ENCODE results near the gene BID. TPM values are rescaled to one million over a fixed set of nuclear protein-coding genes. Genes with fewer than 3 reads are reported as not detected.

Gene BID
- total RNA-seq, 2 donors from 2014 or later: 18.1 to 21.0 TPM

DNA sequence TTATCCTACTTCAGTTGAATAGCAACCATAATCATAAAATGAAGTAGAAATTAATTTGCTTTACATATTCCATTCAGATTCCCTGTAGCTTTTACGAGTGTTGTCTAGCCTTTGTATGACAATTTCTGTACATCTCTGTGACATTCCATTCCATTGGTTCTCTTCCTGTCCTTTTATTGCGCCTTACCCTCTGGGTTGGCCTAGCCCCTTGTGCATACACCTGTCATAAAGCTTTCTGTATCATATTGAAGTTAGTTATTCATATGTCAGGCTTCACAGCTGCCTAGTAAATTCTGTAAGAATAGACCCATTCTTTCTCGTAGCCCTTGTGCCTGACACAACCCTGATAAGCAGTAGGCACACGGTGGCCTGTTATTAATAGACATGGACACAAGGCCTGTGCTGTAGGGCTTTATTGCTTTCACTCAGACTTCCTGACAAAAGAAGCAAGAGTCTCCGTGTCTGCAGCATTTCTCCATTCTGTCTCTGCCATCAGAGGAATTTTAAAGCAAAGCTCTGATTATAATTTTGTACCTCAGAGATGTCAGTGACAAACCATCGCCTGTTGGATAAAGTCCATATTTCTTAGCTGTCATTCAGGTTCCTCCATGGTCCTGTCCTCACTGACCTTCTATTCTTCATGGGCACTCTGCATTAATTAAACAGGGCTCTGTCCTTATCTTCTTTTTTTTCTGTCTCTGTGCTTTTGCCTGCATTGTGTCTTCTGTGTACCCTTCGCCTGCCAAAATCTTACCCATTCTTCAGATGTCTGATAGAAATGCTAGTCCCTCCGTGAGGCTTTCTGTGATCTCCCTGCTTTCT, 49.4 kb downstream of the BID start:
- Histone ChIP-seq H3K9me3 (no peaks in the 10 kb centered on the region), H3K4me1 (replicated peaks) (no peaks in the 10 kb centered on the region), H3K27ac (no peak overlapping the region), H3K27me3 (replicated peaks; ENCODE audit: insufficient read depth) (no peaks in the 10 kb centered on the region), H3K36me3 (peaks cover 0 to 6% of the 10 kb centered on the region in 2 donors), H3K4me3 (no peak overlapping the region)
- intact Hi-C loops (cut with DNase I): no loop called here
- WGBS: 58% methylated on average over 8 of the region's 8 CpGs
- no peak for DNase-seq (ENCODE audit: low spot score)
- TF ChIP-seq POLR2AphosphoS5 (IDR thresholded peaks at IDR 0.05) (no peak), POLR2A (IDR thresholded peaks at IDR 0.05) (no peak)

DNA sequence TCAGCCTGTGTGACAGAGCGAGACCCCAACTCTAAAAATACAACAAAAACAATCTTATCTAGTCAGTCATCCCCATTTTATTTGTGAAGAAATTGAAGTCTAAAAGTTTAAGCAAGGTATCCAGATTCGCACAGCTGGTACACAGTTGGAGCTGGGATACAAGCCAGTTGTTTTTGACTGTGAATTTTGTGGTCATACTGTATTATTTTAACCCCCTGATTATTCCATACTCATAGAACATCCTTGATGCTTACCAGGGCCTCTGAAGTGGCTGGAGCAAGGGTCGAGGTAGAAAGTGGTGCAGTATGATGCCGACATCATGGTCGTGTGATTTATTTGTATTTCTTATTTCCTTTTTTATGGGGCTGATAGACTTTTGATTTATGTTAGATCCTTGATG, 50.0 kb downstream of the BID start:
- Histone ChIP-seq H3K27ac (no peak overlapping the region), H3K27me3 (replicated peaks; ENCODE audit: insufficient read depth) (no peaks in the 10 kb centered on the region), H3K4me1 (replicated peaks) (no peaks in the 10 kb centered on the region), H3K4me3 (no peak overlapping the region), H3K9me3 (no peaks in the 10 kb centered on the region), H3K36me3 (peaks cover 0 to 6% of the 10 kb centered on the region in 2 donors)
- TF ChIP-seq, protein P1, sequence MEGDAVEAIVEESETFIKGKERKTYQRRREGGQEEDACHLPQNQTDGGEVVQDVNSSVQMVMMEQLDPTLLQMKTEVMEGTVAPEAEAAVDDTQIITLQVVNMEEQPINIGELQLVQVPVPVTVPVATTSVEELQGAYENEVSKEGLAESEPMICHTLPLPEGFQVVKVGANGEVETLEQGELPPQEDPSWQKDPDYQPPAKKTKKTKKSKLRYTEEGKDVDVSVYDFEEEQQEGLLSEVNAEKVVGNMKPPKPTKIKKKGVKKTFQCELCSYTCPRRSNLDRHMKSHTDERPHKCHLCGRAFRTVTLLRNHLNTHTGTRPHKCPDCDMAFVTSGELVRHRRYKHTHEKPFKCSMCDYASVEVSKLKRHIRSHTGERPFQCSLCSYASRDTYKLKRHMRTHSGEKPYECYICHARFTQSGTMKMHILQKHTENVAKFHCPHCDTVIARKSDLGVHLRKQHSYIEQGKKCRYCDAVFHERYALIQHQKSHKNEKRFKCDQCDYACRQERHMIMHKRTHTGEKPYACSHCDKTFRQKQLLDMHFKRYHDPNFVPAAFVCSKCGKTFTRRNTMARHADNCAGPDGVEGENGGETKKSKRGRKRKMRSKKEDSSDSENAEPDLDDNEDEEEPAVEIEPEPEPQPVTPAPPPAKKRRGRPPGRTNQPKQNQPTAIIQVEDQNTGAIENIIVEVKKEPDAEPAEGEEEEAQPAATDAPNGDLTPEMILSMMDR (IDR thresholded peaks at IDR 0.05): no peak
- TF ChIP-seq POLR2A (IDR thresholded peaks at IDR 0.05) (no peak), POLR2AphosphoS5 (IDR thresholded peaks at IDR 0.05) (no peak)
- DNase-seq (ENCODE audit: low spot score): no peak
- intact Hi-C loops (cut with DNase I): no loop called here
- 79% methylated on average over 5 of the region's 5 CpGs for WGBS

DNA sequence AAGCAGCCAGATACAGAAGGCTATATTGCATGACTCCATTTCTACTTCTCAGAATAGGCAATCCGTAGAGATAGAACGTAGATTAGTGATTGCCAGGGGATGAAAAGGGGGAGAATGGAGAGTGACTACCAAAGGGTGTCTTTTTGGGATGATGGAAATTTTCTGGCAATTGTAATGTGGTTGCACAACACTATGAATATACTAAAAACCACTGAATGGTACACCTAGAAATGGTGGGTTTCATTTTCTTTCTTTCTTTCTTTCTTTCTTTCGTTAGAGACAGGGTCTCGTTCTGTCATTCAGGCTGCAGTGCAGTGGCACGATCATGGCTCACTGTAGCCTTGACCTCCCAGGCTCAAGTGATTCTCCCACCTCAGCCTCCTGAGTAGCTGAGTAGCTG, 54.4 kb downstream of the BID start:
- WGBS: 91% methylated on average over 5 of the region's 5 CpGs
- no peaks in the 10 kb centered on the region for H3K9me3 ChIP-seq
- DNase-seq (ENCODE audit: low spot score): no peak
- H3K36me3 ChIP-seq: no peaks in the 10 kb centered on the region
- intact Hi-C loops (cut with DNase I): no loop called here
- H3K4me1 ChIP-seq (replicated peaks): no peaks in the 10 kb centered on the region
- no peak overlapping the region for H3K4me3 ChIP-seq
- H3K27ac ChIP-seq: no peak overlapping the region
- TF ChIP-seq POLR2A (IDR thresholded peaks at IDR 0.05) (no peak), POLR2AphosphoS5 (IDR thresholded peaks at IDR 0.05) (no peak)
- TF ChIP-seq, protein P1 (IDR thresholded peaks at IDR 0.05): no peak
- H3K27me3 ChIP-seq (replicated peaks; ENCODE audit: insufficient read depth): no peaks in the 10 kb centered on the region

DNA sequence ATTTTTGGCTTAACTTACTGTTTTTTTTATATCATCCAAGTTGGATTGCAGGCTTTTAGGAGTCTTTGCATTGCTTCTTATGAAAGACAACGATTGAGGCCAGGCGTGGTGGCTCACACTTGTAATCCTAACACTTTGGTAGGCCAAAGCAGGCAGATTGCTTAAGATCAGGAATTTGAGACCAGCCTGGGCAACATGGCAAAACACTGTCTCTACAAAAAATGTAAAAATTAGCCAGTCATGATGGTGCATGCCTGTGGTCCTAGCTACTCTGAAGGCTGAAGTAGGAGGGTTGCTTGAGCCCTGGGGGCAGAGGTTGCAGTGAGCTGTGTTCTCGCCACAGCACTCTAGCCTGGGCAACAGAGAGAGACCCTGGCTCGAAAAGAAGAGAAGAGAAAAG, 56.6 kb downstream of the BID start:
- TF ChIP-seq POLR2A (IDR thresholded peaks at IDR 0.05) (no peak), POLR2AphosphoS5 (IDR thresholded peaks at IDR 0.05) (no peak)
- TF ChIP-seq, protein P1 (IDR thresholded peaks at IDR 0.05): no peak
- Histone ChIP-seq H3K36me3 (no peaks in the 10 kb centered on the region), H3K9me3 (no peaks in the 10 kb centered on the region), H3K27ac (no peak overlapping the region), H3K27me3 (replicated peaks; ENCODE audit: insufficient read depth) (no peaks in the 10 kb centered on the region), H3K4me1 (replicated peaks) (no peaks in the 10 kb centered on the region), H3K4me3 (no peak overlapping the region)
- DNase-seq (ENCODE audit: low spot score): no peak
- intact Hi-C loops (cut with DNase I): no loop called here
- WGBS: 89% methylated on average over 4 of the region's 4 CpGs

DNA sequence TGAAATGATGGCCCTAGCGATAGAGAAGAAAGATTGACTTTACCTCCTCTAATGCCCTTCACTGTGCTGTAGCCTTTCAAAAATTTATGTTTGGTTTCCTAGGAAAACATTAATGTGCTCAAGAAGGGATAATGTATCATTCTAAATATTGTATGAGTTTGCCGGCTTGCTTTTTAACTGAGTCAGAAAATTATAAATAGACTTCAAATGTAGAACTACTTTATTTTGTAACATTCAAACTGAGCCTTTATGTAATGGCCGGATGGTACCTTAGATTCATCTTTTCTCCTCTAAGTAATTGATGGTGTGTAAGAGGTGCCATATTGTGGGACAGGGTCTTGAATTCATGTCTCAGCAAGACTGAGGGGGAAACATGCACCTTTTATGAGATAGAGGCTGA, 57.7 kb downstream of the BID start:
- Histone ChIP-seq H3K27me3 (replicated peaks; ENCODE audit: insufficient read depth) (no peaks in the 10 kb centered on the region), H3K27ac (no peak overlapping the region), H3K4me3 (no peak overlapping the region), H3K9me3 (no peaks in the 10 kb centered on the region), H3K36me3 (no peaks in the 10 kb centered on the region), H3K4me1 (replicated peaks) (no peaks in the 10 kb centered on the region)
- DNase-seq (ENCODE audit: low spot score): no peak
- WGBS: 94% methylated on average over 3 of the region's 3 CpGs
- intact Hi-C loops (cut with DNase I): no loop called here
- TF ChIP-seq POLR2A (IDR thresholded peaks at IDR 0.05) (no peak), POLR2AphosphoS5 (IDR thresholded peaks at IDR 0.05) (no peak)
- TF ChIP-seq, protein P1 (IDR thresholded peaks at IDR 0.05): no peak
